Hepatocyte (in vitro differentiated cells): ENCODE data around the gene FSD1. TPM values are rescaled to one million over a fixed set of nuclear protein-coding genes. Genes with fewer than 3 reads are reported as not detected.

Source experiments
- DNase-seq: peaks from one replicate; pipeline ENCODE4 v3.0.0-alpha.2; 2016; ENCODE audit warnings: low spot score
- H2AFZ ChIP-seq: fragments of 200-600 bp; sonication (generic); 2 replicates; pipeline ENCODE4 v1.6.0; 2016; ENCODE audit warnings: antibody characterized with exemption, mild to moderate bottlenecking
- H3K27ac ChIP-seq: fragments of 200-600 bp; sonication (generic); 2 replicates; pipeline ENCODE4 v1.5.1; 2016; ENCODE audit warnings: mild to moderate bottlenecking
- H3K27me3 ChIP-seq: fragments of 200-600 bp; sonication (generic); 2 replicates; pipeline ENCODE4 v1.6.1; 2016
- H3K36me3 ChIP-seq: fragments of 200-600 bp; sonication (generic); replicated peaks from 2 replicates; pipeline ENCODE4 v1.5.1; 2016; ENCODE audit warnings: low read depth; ENCODE audit not compliant: insufficient read depth
- H3K4me1 ChIP-seq: fragments of 200-600 bp; sonication (generic); 2 replicates; pipeline ENCODE4 v1.5.1; 2016; ENCODE audit warnings: mild to moderate bottlenecking, moderate library complexity; ENCODE audit not compliant: insufficient read depth
- H3K4me2 ChIP-seq: fragments of 200-600 bp; sonication (generic); 2 replicates; pipeline ENCODE4 v1.6.0; 2016
- H3K4me3 ChIP-seq: fragments of 200-600 bp; sonication (generic); 2 replicates; pipeline ENCODE4 v1.5.1; 2016; ENCODE audit warnings: mild to moderate bottlenecking
- H3K79me2 ChIP-seq: fragments of 200-600 bp; sonication (generic); 2 replicates; pipeline ENCODE4 v1.6.0; 2017; ENCODE audit warnings: mild to moderate bottlenecking
- H3K9me2 ChIP-seq: fragments of 200-600 bp; sonication (generic); replicated peaks from 2 replicates; pipeline ENCODE4 v1.6.0; 2017; ENCODE audit warnings: mild to moderate bottlenecking; ENCODE audit not compliant: insufficient read depth
- H3K9me3 ChIP-seq: fragments of 200-600 bp; sonication (generic); 2 replicates; pipeline ENCODE4 v1.5.1; 2016; ENCODE audit warnings: low read depth, mild to moderate bottlenecking
- H4K20me1 ChIP-seq: fragments of 200-600 bp; sonication (generic); 2 replicates; pipeline ENCODE4 v1.6.0; 2016; ENCODE audit warnings: mild to moderate bottlenecking; ENCODE audit not compliant: insufficient read depth, poor library complexity, severe bottlenecking
- CTCF ChIP-seq: fragments of 200-600 bp; sonication (generic); IDR thresholded peaks from 2 replicates; pipeline ENCODE4 v1.5.1; 2016; ENCODE audit warnings: antibody characterized with exemption, mild to moderate bottlenecking; ENCODE audit not compliant: poor library complexity
- EZH2 ChIP-seq: fragments of 200-600 bp; sonication (generic); IDR thresholded peaks from 2 replicates; pipeline ENCODE4 v1.6.1; 2016; ENCODE audit warnings: antibody characterized with exemption, mild to moderate bottlenecking, borderline replicate concordance
- EZH2phosphoT487 ChIP-seq: fragments of 200-600 bp; sonication (generic); IDR thresholded peaks from one replicate; pipeline ENCODE4 v1.6.1; 2018; ENCODE audit warnings: antibody characterized with exemption, mild to moderate bottlenecking, low read depth, moderate library complexity; ENCODE audit not compliant: unreplicated experiment, severe bottlenecking
- WGBS: methylation state at CpG from one replicate; pipeline ENCODE4 v1.1.6; 2016; ENCODE audit warnings: low lambda C conversion rate; ENCODE audit errors: missing lambda C conversion rate; 5-methylcytosine and 5-hydroxymethylcytosine counted together
- polyA plus RNA-seq: library from polyadenylated mRNA; unstranded; fragments of >200 nt; fragmentation: Nextera tagmentation; extraction: Ambion mirVana; gene quantifications from 2 replicates; pipeline ENCODE4 v1.2.1, GENCODE V29; 2016
- total RNA-seq: library from RNA; depleted of rRNA; stranded (reverse); fragments of >200 nt; gene quantifications from 2 replicates; pipeline ENCODE4 v1.2.3, GENCODE V29; 2014

FSD1 gene
- total and polyA plus RNA-seq, 2 experiments from 2014 or later = 2.8 to 6.3 TPM

GRCh38 chr19:4300589-4300988 lies 3.8 kb upstream of the FSD1 start:
- DNase-seq = no peak
- H4K20me1 ChIP-seq = no peaks in the 10 kb centered on the region
- H3K27ac ChIP-seq = no peak overlapping the region
- no peaks in the 10 kb centered on the region for H3K27me3 ChIP-seq
- no peaks in the 10 kb centered on the region for H3K79me2 ChIP-seq
- H3K4me1 ChIP-seq = no peaks in the 10 kb centered on the region
- TF ChIP-seq CTCF (no peak), EZH2 (no peak), EZH2phosphoT487 (no peak)
- no peaks in the 10 kb centered on the region for H3K9me3 ChIP-seq
- no peaks in the 10 kb centered on the region for H3K9me2 ChIP-seq
- H2AFZ ChIP-seq = no peak overlapping the region
- WGBS = 95% methylated on average over 3 of the region's 3 CpGs
- no peaks in the 10 kb centered on the region for H3K36me3 ChIP-seq
- no peak overlapping the region for H3K4me2 ChIP-seq
- H3K4me3 ChIP-seq = no peak overlapping the region

GRCh38 chr19:4301590-4302242 lies 2.7 kb upstream of the FSD1 start:
- Histone ChIP-seq H4K20me1 (no peaks in the 10 kb centered on the region), H3K4me1 (no peaks in the 10 kb centered on the region), H3K4me3 (no peak overlapping the region), H3K79me2 (no peaks in the 10 kb centered on the region), H3K9me2 (no peaks in the 10 kb centered on the region), H3K9me3 (no peaks in the 10 kb centered on the region), H3K4me2 (no peak overlapping the region), H2AFZ (peak overlapping the region; percentile 10), H3K36me3 (no peaks in the 10 kb centered on the region), H3K27ac (no peak overlapping the region), H3K27me3 (no peaks in the 10 kb centered on the region)
- DNase-seq = no peak
- 58% methylated on average over 13 of the region's 13 CpGs for WGBS
- TF ChIP-seq EZH2phosphoT487 (no peak), CTCF (no peak), EZH2 (no peak)

- Histone ChIP-seq H3K4me1 (no peaks in the 10 kb centered on the region), H3K9me3 (no peaks in the 10 kb centered on the region), H3K9me2 (no peaks in the 10 kb centered on the region), H3K27ac (no peak within 1 kb of the TSS), H3K4me3 (no peak within 1 kb of the TSS), H3K4me2 (no peak within 1 kb of the TSS), H2AFZ (peak within 1 kb of the TSS; percentile 10), H4K20me1 (no peaks in the 10 kb centered on the region), H3K79me2 (no peaks in the 10 kb centered on the region), H3K36me3 (no peaks in the 10 kb centered on the region), H3K27me3 (no peaks in the 10 kb centered on the region)
- TF ChIP-seq CTCF (no peak), EZH2 (no peak), EZH2phosphoT487 (no peak)
- no peak for DNase-seq
- WGBS = 79% methylated on average over 6 of the region's 8 CpGs
These were observed 2.2 kb upstream of the FSD1 start, which contains the start of gene TMIGD2 for GRCh38 chr19:4302243-4302640. TSS of gene TMIGD2 (minus strand) at chr19:4302389. CDS start at chr19:4302385, 4 bp downstream.
